ENCODE results near the gene SS18L1.

SS18L1 gene

GRCh38 chr20:62197801-62198200, 54.2 kb downstream of the SS18L1 start:
- no peak for DNase-seq

GRCh38 chr20:62198496-62198895, 54.9 kb downstream of the SS18L1 start:
- DNase-seq = no peak

DNA sequence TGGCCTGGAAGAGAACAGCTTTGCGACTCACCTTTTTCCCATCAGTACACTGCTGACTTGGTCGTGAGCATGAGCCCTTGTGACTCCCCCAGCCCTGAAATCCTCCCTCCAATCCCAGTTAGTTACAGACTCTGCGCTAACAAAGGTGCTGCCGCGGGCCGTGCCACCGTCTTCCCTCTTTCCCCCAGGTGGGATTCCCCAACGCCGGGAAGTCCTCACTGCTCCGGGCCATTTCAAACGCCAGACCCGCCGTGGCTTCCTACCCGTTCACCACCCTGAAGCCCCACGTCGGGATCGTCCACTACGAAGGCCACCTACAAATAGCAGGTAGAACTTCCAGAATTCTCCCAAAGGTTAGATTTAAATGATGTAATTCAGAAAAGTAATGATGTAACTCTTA, 55.4 kb downstream of the SS18L1 start:
- no peak for DNase-seq

- no peak for DNase-seq
Observed at GRCh38 chr20:62200491-62201172, 57.1 kb downstream of the SS18L1 start.

- no peak for DNase-seq
Observed at GRCh38 chr20:62201173-62202082, 57.9 kb downstream of the SS18L1 start.

- no peak for DNase-seq
Observed at GRCh38 chr20:62202083-62202395, 58.5 kb downstream of the SS18L1 start.

GRCh38 chr20:62202676-62203377, 59.3 kb downstream of the SS18L1 start:
- no peak for DNase-seq

- DNase-seq = no peak
Observed at GRCh38 chr20:62203378-62204030, 59.9 kb downstream of the SS18L1 start.

GRCh38 chr20:62205618-62206387, 62.2 kb downstream of the SS18L1 start:
- DNase-seq = no peak

- no peak for DNase-seq
Observed at GRCh38 chr20:62206388-62206775, 62.8 kb downstream of the SS18L1 start.

GRCh38 chr20:62208061-62208794, 64.7 kb downstream of the SS18L1 start:
- no peak for DNase-seq

GRCh38 chr20:62208795-62209755, 65.5 kb downstream of the SS18L1 start:
- no peak for DNase-seq

- DNase-seq = no peak
Observed at GRCh38 chr20:62209850-62210495, 66.4 kb downstream of the SS18L1 start.

GRCh38 chr20:62210496-62210855, 66.9 kb downstream of the SS18L1 start:
- no peak for DNase-seq

- DNase-seq = no peak
Observed at GRCh38 chr20:62211216-62211615, 67.6 kb downstream of the SS18L1 start.

GRCh38 chr20:62211769-62212288, 68.3 kb downstream of the SS18L1 start:
- no peak for DNase-seq

GRCh38 chr20:62212299-62212698, 68.7 kb downstream of the SS18L1 start:
- DNase-seq = no peak

DNA sequence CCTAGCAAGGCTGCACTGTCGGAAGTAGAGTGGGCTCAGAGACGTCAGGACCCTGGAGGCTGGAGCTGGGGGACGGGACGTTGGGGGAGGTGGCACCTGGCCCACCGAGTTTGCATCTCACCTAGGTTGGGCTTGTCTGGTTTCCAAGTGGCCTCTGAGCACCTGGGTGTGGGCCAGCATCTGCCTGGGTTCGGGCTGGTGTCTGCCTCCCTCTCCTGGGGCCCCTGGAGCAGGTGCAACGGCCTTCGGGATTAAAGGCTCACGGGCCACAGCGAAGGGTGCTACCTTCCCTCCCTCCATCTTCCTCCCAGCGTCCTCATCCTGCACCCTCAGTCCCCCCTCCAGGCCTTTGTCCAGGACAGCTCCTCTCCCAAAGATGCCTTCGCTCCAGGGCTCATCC, 70.5 kb downstream of the SS18L1 start:
- no peak for DNase-seq
